NB4 (cell line): ENCODE data around the gene KERA.

Source experiments
- DNase-seq: peaks from one replicate; pipeline ENCODE4 v3.0.0; 2010; ENCODE audit warnings: low read depth
- H3K4me3 ChIP-seq: one replicate; pipeline ENCODE4 v1.5.1; 2011; ENCODE audit warnings: mild to moderate bottlenecking, low read depth, low read length, moderate library complexity
- MYC ChIP-seq: IDR thresholded peaks from 2 replicates; pipeline ENCODE4 v1.6.1; 2011; ENCODE audit warnings: low read depth, low read length
- POLR2A ChIP-seq: IDR thresholded peaks from 2 replicates; pipeline ENCODE4 v1.6.1; 2011; ENCODE audit warnings: mild to moderate bottlenecking; ENCODE audit not compliant: insufficient read length; ENCODE audit errors: extremely low read depth
- TF ChIP-seq, protein P1 (sequence below): IDR thresholded peaks from 2 replicates; pipeline ENCODE4 v1.6.1; 2011; ENCODE audit warnings: low read depth, low read length
- TF ChIP-seq, protein P2 (sequence below): IDR thresholded peaks from one replicate; pipeline ENCODE4 v1.5.1; 2012; ENCODE audit warnings: low read depth, low read length

The KERA gene

DNA sequence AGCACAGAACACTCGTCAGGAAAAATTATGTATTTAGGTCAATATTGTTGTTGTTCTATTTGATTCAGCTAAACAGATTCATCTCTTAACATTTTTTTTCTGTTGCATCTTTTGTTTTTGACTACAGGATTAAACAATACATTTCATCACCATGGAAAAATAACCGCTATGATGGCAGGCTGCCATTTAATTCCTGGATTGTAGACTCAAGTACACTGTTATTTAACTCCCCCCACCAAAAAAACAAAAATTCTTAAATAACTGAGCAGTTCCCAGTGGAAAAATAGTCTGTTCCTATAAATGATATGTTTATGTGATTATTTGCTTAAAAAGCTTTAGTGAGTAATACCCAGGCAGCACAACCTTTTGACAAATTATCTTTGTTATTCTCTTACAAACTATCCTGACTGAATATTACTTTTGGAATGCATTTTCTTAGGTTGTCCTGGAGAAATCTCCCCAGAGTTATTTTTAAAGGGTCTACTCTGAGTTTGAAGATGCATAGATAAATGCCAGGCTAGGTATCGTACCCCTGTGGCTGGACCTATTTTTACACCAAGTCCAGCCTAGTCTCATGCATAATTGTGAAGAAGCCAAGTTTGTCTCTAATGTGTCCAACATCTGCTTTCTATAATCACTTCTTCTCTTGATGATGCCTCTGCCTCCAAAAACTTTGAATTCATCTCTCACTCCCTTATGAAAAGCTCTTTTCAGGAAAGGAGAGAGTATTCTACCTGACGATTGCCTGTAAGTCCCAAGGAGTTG is 3.7 kb downstream of the KERA start:
- H3K4me3 ChIP-seq, result no peak overlapping the region
- no peak for TF ChIP-seq POLR2A
- no peak for TF ChIP-seq MYC
- TF ChIP-seq, protein P1, sequence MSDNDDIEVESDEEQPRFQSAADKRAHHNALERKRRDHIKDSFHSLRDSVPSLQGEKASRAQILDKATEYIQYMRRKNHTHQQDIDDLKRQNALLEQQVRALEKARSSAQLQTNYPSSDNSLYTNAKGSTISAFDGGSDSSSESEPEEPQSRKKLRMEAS, result no peak
- TF ChIP-seq, protein P2, sequence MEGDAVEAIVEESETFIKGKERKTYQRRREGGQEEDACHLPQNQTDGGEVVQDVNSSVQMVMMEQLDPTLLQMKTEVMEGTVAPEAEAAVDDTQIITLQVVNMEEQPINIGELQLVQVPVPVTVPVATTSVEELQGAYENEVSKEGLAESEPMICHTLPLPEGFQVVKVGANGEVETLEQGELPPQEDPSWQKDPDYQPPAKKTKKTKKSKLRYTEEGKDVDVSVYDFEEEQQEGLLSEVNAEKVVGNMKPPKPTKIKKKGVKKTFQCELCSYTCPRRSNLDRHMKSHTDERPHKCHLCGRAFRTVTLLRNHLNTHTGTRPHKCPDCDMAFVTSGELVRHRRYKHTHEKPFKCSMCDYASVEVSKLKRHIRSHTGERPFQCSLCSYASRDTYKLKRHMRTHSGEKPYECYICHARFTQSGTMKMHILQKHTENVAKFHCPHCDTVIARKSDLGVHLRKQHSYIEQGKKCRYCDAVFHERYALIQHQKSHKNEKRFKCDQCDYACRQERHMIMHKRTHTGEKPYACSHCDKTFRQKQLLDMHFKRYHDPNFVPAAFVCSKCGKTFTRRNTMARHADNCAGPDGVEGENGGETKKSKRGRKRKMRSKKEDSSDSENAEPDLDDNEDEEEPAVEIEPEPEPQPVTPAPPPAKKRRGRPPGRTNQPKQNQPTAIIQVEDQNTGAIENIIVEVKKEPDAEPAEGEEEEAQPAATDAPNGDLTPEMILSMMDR, result no peak
- DNase-seq, result no peak

DNA sequence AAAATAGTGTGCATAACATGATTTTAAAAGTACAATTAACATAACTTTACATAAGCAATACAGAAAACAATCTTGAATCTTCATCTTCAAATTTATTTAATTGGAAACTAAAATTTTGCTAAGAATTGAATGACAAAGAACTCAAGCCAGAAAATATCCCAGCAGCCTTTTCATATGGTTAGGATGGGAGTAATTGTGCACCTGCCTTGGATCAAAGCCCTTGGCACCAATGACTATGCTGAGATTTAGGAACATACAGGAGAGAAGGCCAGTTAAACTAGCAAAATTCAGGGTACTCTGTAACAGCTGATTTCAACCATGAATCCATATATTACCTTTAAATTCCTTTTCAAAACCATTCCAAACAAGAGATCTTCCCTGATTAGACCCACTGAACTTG is 5.8 kb downstream of the KERA start:
- no peak for DNase-seq
- no peak overlapping the region for H3K4me3 ChIP-seq
- TF ChIP-seq, protein P1, result no peak

DNA sequence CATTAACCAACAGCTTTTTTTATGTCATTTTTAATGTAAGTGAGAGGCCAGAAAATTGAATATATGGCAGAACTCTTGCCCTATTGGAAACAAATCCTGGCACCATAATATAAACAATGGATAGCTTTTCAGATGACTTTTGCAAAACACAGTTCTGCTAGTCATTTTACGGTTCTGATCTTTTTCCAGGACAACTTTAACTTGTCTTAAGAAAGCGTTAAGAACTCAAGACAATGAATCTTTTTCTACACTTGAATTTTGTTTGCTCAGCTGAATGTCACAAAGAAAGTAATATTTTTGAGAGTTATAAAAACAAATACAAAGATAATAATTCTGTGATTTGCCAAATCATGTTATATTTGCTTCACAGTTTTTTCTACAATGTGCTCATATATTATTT is 13.2 kb downstream of the KERA start:
- DNase-seq, result no peak
- H3K4me3 ChIP-seq, result no peak overlapping the region
- TF ChIP-seq MYC, result no peak
- TF ChIP-seq, protein P1, result no peak
- no peak for TF ChIP-seq POLR2A
- TF ChIP-seq, protein P2, result no peak

DNA sequence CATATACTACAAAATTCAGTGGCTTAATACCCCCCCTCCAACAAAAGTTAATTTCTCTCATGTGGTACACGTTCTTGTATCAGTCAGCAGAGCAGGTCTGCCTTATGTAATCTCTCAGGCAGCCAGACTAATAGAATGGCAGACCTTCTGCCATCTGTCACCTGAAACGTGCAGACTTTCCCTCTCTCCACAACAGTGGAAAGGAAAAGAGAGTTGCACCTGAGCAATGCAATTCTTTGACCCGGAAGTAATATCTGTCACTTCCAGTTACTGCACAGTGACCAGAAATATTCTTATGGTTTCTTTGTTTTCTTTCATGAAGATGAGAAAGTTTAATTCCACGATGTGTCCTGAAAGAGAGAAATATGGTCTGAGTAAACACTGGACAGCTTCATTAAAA is 14.4 kb downstream of the KERA start:
- no peak for DNase-seq
- TF ChIP-seq, protein P1, result no peak
- TF ChIP-seq, protein P2, result no peak
- no peak for TF ChIP-seq POLR2A
- TF ChIP-seq MYC, result no peak
- no peak overlapping the region for H3K4me3 ChIP-seq

DNA sequence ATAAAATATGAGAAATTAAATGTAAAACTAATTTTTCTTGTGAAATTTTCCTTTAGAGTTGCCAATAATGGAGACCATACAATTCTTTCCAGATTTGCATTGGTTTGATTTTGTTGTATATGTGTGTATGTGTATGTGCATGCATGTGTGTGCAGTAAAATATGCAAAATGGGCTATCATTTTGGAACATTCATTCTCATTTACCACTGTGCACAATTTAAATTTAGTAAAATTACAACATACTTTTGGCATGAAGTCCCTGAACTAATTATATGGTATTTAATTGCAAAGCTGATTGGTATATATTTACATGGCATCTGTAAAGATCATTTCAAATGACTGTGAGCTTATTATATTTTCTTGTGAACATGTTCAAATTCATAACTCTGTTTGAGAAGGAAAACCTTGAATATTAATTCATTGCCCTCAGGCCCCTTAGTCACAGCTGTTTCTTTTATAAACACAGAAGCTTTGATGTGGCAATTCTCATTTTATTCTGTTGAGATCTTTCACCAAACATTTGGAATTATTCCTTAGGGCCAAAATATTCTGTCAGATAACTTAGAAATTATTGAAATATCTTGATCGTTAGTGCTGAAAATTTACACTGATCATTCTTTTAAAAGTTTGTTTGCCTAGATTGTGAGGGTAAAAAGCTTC is 17.6 kb downstream of the KERA start:
- DNase-seq, result no peak
- TF ChIP-seq MYC, result no peak
- TF ChIP-seq, protein P2, result no peak
- TF ChIP-seq, protein P1, result no peak
- no peak overlapping the region for H3K4me3 ChIP-seq

DNA sequence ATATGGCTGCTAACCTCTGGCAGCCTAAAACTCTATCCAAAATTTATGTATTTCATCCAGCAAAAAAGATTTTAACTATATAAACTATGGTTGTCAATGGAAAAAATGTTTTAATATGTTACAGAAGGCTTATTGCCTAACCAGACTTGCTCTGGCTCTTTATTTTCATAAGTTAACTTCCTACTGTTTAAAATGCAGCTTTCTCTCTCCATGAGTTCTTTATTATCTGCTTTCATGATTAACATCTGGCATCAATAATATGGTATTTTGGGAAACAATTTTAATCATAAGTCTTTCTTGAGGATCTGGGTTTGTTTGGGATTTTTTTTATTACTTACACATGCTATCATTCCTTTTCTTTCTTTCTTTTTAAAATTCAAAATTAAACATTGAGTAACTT is 20.5 kb downstream of the KERA start:
- DNase-seq, result no peak
- no peak overlapping the region for H3K4me3 ChIP-seq
- TF ChIP-seq POLR2A, result no peak
- TF ChIP-seq, protein P1, result no peak
